Lung (tissue), 12 donors: ENCODE data around the gene MMP2. TPM values are rescaled to one million over a fixed set of nuclear protein-coding genes. Genes with fewer than 3 reads are reported as not detected.

Experiments
- ATAC-seq: fragments of 200-7000 bp; cut with Tn5 transposase; one replicate; pipeline ENCODE4 v1.9.1; 2020; ENCODE audit warnings: moderate number of reproducible peaks; ENCODE audit not compliant: insufficient read depth, low FRiP score
- DNase-seq, 3 donors: peaks; one replicate each; pipeline ENCODE4 v3.0.0-alpha.2; 2013 to 2017
- H3K27ac ChIP-seq, 2 donors: one replicate each; pipeline ENCODE4 v1.5.1; 2013; ENCODE audit warnings: mild to moderate bottlenecking in 2 of 2, moderate library complexity in 2 of 2, control low read depth in 1 of 2, inconsistent platforms in 1 of 2, low read depth in 1 of 2, low read length in 1 of 2
- H3K27me3 ChIP-seq, 3 donors: one replicate each; pipeline ENCODE4 v1.5.1; 2013; ENCODE audit warnings: low read length in 2 of 3; ENCODE audit not compliant: control insufficient read depth in 3 of 3, insufficient read depth in 3 of 3
- H3K36me3 ChIP-seq, 4 donors: one replicate each; pipeline ENCODE4 v1.5.1; 2013; ENCODE audit warnings: low read length in 4 of 4, mild to moderate bottlenecking in 1 of 4, moderate library complexity in 1 of 4; ENCODE audit not compliant: control insufficient read depth in 4 of 4, insufficient read depth in 4 of 4
- H3K4me1 ChIP-seq, 5 donors: one replicate each; pipeline ENCODE4 v1.5.1; 2013; ENCODE audit warnings: low read length in 5 of 5, mild to moderate bottlenecking in 2 of 5, moderate library complexity in 1 of 5; ENCODE audit not compliant: control insufficient read depth in 5 of 5, insufficient read depth in 5 of 5
- H3K4me3 ChIP-seq: one replicate; pipeline ENCODE4 v1.5.1; 2013; ENCODE audit warnings: mild to moderate bottlenecking, control low read depth, moderate library complexity
- H3K9ac ChIP-seq, 2 donors: one replicate each; pipeline ENCODE4 v1.5.1; 2013; ENCODE audit warnings: low read length in 2 of 2, control low read depth in 1 of 2; ENCODE audit not compliant: insufficient read depth in 1 of 2
- H3K9me3 ChIP-seq, 4 donors: one replicate each; pipeline ENCODE4 v1.5.1; 2013; ENCODE audit warnings: low read length in 3 of 4, mild to moderate bottlenecking in 1 of 4, moderate library complexity in 1 of 4; ENCODE audit not compliant: control insufficient read depth in 4 of 4, insufficient read depth in 3 of 4
- WGBS, 2 donors: extraction: QIAGEN DNeasy Blood & Tissue Kit; methylation state at CpG; one replicate each; pipeline ENCODE4 v1.1.7; 2013; 5-methylcytosine and 5-hydroxymethylcytosine counted together
- polyA plus RNA-seq, 2 donors: library from polyadenylated mRNA; stranded (reverse); fragments of 200-250 nt; gene quantifications; one replicate each; pipeline ENCODE4 v1.2.1, GENCODE V29; 2013
- total RNA-seq, 2 donors: library from RNA; depleted of rRNA in 1 of 2; stranded (reverse); fragments of >200 nt in 1 of 2; gene quantifications; one replicate each; pipeline ENCODE4 v1.2.1, GENCODE V29; 2014 to 2021
- TF ChIP-seq, protein P1 (sequence below): IDR thresholded peaks from 2 replicates; pipeline ENCODE4 v1.5.1; 2012; ENCODE audit warnings: mild to moderate bottlenecking; ENCODE audit errors: control extremely low read depth, extremely low read depth
- donor health status: control.
- donor health status: control.
- donor health status: Bipolar disorder and iron deficiency.
- donor health status: healthy.
- donor health status: DM: yes; HTN: yes; CAD: no.

The MMP2 gene
- total and polyA plus RNA-seq, 4 donors: 41.9 to 291 (median 169) TPM

DNA sequence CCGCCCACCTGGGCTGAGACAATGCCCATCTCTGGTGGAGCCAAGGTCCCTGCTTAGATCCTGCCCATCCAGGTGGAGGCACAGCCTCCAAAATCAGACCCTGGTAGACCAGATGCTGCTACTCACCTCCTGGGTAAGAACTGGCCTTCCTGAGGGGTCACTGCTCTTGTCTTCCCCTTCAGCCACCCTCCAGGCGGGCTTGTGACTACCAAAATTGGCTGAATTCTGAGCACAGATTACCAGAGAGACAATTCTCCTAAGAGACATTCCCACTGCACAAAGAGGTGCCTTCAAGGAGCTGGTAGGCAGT is 10.9 kb downstream of the MMP2 start:
- ATAC-seq (no peak), DNase-seq (no peak)
- Histone ChIP-seq H3K9me3 (peaks cover 0 to 2% (median 0%) of the 10 kb centered on the region in 4 donors), H3K9ac (no peak overlapping the region), H3K27ac (no peak overlapping the region), H3K27me3 (no peaks in the 10 kb centered on the region), H3K4me3 (no peak overlapping the region), H3K36me3 (peaks cover 0 to 85% (median 41%) of the 10 kb centered on the region in 4 donors), H3K4me1 (peaks cover 0 to 13% (median 6%) of the 10 kb centered on the region in 5 donors)
- 92 to 100% methylated on average over 2 of the region's 2 CpGs for WGBS, 2 donors
- TF ChIP-seq, protein P1, sequence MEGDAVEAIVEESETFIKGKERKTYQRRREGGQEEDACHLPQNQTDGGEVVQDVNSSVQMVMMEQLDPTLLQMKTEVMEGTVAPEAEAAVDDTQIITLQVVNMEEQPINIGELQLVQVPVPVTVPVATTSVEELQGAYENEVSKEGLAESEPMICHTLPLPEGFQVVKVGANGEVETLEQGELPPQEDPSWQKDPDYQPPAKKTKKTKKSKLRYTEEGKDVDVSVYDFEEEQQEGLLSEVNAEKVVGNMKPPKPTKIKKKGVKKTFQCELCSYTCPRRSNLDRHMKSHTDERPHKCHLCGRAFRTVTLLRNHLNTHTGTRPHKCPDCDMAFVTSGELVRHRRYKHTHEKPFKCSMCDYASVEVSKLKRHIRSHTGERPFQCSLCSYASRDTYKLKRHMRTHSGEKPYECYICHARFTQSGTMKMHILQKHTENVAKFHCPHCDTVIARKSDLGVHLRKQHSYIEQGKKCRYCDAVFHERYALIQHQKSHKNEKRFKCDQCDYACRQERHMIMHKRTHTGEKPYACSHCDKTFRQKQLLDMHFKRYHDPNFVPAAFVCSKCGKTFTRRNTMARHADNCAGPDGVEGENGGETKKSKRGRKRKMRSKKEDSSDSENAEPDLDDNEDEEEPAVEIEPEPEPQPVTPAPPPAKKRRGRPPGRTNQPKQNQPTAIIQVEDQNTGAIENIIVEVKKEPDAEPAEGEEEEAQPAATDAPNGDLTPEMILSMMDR: no peak

DNA sequence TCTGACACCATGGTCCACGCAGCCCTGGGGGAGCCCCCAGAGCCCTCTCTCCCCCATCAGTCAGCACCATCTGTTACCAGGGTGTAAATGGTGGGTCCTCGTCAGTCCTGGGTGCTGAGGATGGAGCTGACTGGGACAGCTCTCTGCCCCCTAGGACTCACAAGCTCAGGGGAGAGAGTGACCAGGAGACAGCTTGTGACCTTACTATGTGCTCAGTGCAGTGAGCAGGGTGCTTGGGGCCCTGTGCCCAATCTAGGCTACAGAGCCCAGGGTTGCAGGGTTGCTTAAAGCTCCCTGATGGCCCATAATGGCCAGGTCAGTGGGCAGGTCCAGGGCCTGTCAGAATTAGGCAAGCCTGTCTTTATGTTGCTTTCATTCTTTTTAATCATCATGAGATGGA is 11.3 kb downstream of the MMP2 start:
- Histone ChIP-seq H3K9me3 (peaks cover 0 to 2% (median 0%) of the 10 kb centered on the region in 4 donors), H3K27ac (no peak overlapping the region), H3K27me3 (no peaks in the 10 kb centered on the region), H3K4me1 (peaks cover 0 to 17% (median 8%) of the 10 kb centered on the region in 5 donors), H3K36me3 (peaks cover 0 to 83% (median 40%) of the 10 kb centered on the region in 4 donors), H3K4me3 (no peak overlapping the region), H3K9ac (no peak overlapping the region)
- no peak for ATAC-seq
- no peak for DNase-seq
- WGBS, 2 donors: 96 to 98% methylated on average over 2 of the region's 2 CpGs
- TF ChIP-seq, protein P1: no peak

DNA sequence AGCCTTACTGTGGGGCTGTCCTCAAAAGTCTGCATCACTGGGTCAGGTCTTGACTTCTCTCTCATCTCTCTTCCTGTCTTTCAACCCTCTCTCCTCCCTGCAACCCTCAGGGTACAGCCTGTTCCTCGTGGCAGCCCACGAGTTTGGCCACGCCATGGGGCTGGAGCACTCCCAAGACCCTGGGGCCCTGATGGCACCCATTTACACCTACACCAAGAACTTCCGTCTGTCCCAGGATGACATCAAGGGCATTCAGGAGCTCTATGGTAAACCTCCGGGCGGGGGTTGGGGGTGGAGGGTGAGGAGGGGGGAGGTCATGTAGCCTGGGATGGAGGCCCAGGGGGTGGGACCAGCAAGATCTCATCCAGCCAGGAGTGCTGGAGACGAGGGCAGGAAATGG is 12.7 kb downstream of the MMP2 start:
- TF ChIP-seq, protein P1: no peak
- peaks cover 0 to 26% (median 18%) of the 10 kb centered on the region in 5 donors for H3K4me1 ChIP-seq
- no peak overlapping the region for H3K9ac ChIP-seq
- H3K4me3 ChIP-seq: no peak overlapping the region
- ATAC-seq (no peak), DNase-seq (no peak)
- H3K9me3 ChIP-seq: no peaks in the 10 kb centered on the region
- no peak overlapping the region for H3K27ac ChIP-seq
- peaks cover 0 to 85% (median 39%) of the 10 kb centered on the region in 4 donors for H3K36me3 ChIP-seq
- 75 to 83% methylated on average over 7 of the region's 7 CpGs for WGBS, 2 donors
- no peaks in the 10 kb centered on the region for H3K27me3 ChIP-seq

DNA sequence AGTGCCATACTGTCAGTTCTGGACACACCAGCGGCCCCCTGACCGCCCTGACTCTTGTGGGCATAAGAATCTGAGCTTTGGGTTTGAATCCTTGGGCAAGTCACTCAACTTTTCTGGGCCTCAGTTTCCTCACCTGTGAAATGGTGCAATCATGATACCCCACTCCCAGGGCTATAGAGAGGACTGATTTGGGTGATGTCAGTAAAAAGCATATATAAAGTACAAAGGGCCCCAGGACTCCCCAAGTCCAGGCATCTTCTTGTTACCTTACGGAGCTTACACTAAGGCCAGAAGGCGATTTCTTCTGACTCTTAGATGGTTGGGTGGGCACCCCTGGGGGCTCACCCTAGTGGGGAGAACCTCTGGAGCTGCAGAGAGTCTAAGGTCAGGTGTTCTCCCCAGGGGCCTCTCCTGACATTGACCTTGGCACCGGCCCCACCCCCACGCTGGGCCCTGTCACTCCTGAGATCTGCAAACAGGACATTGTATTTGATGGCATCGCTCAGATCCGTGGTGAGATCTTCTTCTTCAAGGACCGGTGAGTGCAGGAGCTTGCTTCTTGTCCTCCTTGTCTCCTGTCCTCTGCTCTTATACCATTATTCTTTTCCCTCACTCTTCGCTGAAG is 13.9 kb downstream of the MMP2 start:
- Histone ChIP-seq H3K4me1 (peaks cover 0 to 26% (median 18%) of the 10 kb centered on the region in 5 donors), H3K27me3 (no peaks in the 10 kb centered on the region), H3K4me3 (no peak overlapping the region), H3K36me3 (peaks cover 0 to 82% (median 37%) of the 10 kb centered on the region in 4 donors), H3K9ac (no peak overlapping the region), H3K27ac (no peak overlapping the region), H3K9me3 (no peaks in the 10 kb centered on the region)
- WGBS, 2 donors: 83 to 93% methylated on average over 10 of the region's 10 CpGs
- DNase-seq: no peak
- TF ChIP-seq, protein P1: no peak
- no peak for ATAC-seq
